ENCODE results near the gene KIAA0753.
A peak's percentile ranks its signal among the peaks of the same experiment; 100 is the strongest.

Gene KIAA0753

DNA sequence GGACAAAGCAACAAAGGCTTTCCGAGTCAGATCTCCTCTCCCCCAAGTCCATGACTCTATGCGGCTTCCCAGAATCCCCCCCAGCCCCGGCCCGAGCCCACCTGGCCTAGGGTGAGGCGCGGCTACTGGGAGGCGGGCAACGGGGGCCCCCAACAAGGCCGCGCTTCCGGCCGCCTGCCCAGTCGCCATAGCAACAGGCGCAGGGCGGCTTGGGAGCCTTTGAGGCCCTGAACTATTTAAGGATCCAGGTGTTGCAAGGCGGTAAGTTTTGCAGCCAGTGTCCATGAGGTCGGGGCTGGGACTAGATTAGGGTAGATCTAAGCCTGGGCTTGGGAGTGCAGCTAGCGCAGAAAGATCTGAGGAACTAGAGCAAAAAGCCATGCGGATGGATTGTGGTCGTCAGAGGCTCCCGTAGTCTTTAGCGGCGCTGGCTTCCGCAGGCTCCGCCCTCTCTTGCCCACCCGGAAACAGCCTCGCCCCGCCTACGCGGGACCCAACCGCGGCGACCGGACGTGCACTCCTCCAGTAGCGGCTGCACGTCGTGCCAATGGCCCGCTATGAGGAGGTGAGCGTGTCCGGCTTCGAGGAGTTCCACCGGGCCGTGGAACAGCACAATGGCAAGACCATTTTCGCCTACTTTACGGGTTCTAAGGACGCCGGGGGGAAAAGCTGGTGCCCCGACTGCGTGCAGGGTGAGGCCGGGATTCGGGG, at the start of gene KIAA0753, which contains the start of gene TXNDC17:
KIAA0753 (minus strand) TSS at position 176 of the 711 bp plus-strand sequence. CDS start 5,608 bp downstream, outside the sequence.
TXNDC17 (plus strand) TSS at position 525 of the 711 bp plus-strand sequence; CDS start at position 548, 23 bp downstream.
- peak; percentile 77 for DNase-seq (ENCODE audit: low spot score)

DNA sequence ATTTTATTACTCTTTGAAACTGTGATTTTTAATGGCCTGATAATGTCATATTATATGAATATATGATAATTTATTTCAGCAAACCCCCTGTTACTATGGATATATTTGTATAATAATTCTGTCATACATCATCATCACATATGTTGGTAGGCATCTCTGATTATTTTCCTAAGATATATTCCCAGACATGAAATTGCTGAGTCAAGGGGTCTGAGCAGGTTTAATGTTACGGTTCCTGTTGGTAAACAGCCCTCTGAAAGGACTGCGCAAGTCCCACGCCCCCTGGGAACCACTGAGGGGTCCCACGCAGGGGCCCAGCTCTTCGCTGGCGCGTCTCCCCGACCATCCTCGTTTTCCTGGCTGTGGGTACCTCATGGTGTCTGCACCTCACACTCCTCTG, 48.4 kb upstream of the KIAA0753 start:
- DNase-seq (ENCODE audit: low spot score) = no peak

DNA sequence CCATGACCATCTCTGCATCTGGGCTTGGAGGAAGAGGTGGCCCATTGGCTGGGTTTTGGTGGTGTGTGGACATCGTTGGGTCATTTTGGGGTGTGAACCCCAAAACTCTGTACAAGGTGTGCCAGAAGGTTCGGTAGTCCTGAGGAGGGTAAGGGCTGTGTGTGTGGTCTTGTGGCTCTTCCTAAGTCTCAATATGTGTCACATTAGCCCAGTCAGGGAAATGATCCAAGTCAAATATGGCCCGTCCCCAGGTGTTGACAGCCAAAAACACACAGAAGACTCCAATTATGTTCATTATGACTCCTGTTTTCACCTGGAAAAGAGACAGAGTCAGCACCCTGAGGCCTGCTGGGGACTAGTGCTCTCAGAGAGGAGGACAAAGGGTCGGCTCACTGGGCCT, 45.5 kb upstream of the KIAA0753 start:
- DNase-seq (ENCODE audit: low spot score) = no peak

DNA sequence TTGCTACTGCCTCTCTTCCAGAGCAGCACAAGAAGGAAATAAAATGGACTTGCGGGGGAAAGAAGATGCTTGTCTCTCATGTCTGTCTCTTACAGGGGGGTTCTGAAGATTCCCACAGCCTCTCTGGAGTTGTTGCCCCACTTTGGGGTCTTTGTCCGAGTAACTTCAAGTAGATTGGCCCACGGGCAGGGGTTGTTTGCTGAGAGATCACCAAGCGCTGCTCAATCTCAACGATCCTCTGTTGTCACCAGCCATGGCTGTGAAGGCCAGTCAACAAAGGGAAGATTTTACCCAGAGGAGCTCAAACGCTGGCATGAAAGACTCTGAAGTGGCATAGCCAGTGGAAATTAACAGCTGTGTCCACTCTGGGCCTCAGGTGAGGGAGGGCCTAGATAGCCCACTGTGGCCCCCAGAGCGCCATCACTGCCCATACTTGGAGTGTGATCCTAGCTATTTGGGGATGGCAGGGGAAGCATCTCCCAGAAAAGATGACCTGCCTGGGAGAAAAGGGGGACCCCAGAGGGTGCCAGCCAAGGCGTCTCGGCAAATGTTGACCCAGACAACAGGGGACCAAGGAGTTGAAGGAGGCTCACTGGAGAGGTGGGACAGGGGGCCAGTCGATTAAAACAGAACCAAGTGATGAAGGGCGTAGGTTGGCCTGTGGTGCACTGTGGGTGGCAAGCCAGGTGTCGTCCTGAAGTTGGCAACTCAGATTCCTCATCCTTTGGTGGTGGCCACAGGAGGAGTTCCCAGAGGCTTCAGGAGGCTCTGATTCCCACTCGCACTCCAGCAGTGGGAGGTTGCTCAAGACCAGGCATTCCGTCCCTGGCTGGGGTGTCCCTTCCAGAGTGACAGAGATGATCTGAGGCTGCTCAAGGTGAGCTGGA, 44.6 kb upstream of the KIAA0753 start:
- DNase-seq (ENCODE audit: low spot score) = no peak

DNA sequence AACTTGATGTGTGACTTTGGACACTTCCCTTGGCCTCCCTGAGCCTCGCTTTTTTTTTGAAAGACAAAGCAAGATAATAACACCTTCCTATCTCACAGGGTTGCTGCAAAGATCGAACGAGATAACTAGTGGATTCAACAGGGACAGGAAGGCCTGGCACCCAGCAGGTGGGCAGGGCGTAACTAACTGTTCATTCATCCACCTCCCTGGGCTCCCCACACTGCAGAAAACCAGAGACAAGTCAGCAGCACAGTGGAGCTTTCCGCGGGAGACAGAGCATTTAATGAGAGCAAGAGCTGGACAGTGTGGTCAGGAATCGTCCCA, 43.9 kb upstream of the KIAA0753 start:
- no peak for DNase-seq (ENCODE audit: low spot score)

DNA sequence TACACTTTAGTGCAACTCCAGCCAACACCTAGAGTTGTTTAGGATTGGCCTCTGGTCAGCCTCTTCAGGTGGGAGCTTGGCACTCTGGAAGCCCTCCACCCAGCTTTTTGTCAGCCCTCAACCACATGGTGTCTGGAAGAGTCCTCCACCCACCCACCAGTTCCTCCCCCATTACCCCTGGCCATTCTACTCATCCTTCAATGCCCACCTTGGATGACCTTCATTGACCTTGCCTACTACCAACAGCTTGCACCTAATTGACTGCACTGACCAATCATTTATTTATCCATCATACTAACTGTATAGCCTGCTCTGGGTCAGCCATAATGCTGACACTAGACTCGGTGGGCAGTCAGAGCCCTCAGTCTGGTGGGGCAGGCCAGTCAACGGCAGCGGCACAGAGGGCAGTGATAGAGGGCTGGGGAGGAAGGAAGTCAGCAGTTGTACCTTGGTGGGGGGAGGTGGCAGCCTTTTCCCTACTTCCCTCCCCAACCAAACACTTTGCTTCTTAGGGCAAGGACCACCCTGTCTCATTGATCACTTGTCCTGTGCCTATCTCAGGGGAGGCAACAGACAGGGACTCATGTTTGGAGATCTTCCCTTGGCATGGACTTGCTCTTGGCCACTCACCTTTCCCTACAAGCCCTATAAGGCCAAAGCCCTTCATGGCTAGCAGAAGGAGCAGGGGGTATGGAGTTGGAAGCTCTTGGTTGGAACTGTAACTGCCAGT, 43.4 kb upstream of the KIAA0753 start:
- DNase-seq (ENCODE audit: low spot score) = no peak

DNA sequence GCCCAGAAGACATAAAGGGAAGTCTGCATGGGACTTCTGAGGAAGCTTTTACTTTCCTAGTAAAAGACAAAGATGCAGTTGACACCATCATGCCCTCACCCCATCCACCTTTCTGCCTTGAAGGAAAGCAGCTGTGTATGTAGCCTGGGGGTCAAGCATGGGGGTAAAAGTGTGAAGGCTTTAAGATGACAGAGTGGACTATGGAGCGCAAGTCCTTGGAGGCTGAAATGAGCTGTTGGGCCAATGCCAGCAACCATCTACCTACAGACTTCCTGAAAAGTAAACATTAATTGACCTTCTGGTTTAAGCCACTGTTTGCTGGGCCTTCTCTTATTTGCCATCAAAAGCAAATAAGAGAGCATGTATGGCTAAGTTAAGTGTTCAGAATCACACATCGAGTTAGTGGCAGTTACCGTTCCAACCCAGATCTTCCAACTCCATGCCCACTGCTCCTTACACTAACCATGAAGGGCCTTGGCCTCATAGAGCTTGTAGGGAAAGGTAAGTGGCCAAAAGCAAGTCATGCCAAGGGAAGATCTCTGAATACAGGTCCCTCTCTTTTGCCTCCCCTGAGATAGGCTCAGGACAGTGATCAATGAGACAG, 42.7 kb upstream of the KIAA0753 start:
- DNase-seq (ENCODE audit: low spot score) = no peak

DNA sequence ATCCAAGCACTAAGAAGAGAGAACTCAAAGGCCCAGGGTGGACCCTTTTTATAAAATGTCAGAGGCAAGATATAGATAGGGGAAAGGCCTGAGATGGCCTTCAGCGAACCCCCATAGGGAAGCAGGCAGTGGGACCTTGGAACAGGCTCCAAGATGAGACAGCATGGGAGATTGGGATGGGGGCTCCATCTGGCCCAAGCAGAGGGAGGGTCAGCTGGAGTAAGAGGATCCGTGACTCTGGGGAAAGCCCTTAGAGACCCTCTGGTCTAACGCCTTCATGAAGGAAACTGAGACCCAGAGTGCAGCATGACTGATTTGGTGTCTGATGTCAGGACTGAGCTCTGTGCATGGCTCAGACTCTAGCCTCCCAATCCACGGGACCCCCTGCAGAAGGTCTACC, 41.8 kb upstream of the KIAA0753 start:
- no peak for DNase-seq (ENCODE audit: low spot score)

DNA sequence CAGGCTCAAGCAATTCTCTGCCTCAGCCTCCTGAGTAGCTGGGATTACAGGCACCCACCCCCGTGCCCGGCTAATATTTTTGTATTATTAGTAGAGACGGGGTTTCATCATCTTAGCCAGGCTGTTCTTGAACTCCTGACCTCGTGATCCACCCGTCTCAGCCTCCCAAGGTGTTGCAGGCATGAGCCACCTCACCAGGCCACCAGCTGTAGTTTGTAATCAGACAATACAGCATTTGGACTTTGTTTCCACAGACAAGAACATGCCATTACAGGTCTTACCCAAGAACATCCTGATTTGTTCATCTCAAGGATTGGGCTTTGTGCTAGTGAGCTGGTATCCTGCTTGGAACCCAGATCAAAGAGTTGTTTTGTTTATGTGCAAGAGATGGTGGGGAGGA, 41.2 kb upstream of the KIAA0753 start:
- DNase-seq (ENCODE audit: low spot score) = no peak

DNA sequence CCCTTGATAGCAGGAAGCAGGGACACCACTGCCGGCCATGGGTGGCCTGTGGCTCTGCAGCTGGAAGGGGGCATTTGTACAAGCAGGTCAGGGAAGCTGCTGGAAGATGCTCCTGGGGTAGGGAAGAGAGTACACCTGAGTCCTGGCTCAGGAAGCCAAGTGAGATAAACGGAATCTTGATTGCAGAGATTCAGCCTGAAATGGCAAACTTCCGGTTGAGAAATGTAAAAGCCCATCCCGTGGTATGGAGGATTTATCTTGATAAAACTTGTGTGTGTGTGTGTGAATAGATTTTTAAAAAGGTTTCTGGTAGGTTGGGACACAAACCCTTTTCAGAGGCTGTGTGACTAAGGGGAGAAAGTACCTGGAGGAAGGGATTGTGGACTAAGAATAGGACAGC, 40.7 kb upstream of the KIAA0753 start:
- DNase-seq (ENCODE audit: low spot score) = no peak

DNA sequence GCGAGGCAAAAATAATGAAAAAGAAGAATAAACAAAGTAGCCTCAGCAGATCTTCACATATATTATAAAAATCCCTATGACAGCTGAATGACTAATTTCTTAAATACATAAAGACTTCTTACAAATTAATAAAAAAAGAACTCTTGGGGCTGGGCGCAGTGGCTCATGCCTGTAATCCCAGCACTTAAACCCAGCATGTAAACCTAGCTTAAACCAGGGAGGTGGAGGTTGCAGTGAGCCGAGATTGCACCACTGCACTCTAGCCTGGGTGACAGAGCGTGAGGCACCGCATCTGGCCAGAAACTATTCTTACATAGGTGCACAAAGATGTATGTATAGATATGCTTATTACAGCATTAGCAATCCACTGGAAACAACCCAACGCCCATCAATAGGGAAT, 38.7 kb upstream of the KIAA0753 start:
- no peak for DNase-seq (ENCODE audit: low spot score)

DNA sequence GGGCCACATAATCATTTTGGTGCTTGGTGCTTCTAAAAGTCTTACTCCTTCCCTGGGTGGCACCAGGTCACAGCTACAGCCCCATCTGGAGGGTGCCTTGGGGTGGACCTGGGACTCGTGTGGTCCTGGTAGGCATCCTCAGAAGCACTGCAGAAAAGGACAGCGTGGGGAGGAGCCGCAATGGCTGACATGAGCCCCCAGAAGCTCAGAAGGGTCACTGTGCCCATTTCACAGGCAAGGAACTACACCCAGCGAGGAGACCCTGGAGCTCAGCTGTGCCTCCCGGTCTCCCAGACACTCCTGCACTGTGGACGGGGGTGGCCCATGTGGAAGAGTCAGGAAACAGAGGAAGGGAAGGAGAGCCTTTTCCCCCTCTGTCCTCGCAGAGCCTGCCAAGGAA, 37.4 kb upstream of the KIAA0753 start:
- DNase-seq (ENCODE audit: low spot score) = no peak

DNA sequence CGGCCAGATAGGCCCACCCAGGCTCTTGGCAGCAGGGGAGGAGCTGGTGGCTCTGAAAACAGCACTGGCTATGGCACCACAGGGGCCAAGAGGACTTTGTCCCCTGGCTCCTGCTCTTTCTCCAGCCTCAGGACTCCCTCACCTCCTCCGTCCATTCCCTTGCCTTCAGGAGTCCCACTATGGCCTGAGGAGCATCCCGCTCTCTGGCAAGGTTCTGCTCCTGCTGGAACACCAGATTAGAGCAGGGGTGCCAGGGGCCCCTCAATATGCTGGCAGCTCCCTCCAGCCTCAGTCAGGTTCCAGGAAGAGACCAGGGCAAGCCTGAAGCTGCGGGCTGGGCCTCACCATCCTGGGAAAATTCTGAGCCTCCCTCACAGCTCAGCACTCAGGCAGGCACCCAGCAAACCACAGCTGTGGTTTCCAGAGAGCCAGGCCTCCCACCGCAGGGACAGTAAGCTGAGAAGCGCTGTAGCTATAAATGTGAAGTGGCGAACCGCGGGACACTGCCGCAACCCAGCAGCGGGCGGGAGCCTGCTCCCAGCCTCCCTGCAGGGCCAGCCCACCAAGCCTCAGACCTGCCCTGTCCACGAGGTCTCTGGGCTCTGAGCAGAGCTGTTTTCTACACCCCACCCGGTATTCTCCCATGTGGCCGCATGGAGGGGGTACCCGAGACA, 36.8 kb upstream of the KIAA0753 start:
- DNase-seq (ENCODE audit: low spot score) = no peak

DNA sequence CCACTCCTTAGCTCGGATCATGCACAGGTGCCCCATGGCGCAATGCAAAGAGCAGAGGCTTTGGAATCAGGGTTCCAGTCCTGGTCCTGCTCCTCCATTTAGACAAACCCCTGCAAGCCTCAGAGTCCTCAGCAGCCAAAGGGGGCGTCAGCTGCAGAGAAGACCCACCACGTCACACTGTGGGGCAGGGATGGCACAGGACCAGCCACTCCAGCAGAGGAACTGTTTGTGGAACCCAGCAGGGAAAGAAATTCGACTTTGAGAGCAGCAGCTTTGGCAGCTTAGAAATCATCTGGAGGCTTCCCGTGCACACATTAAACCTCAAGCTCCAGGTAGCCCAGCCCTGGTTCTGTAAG, 36.3 kb upstream of the KIAA0753 start:
- DNase-seq (ENCODE audit: low spot score) = no peak

DNA sequence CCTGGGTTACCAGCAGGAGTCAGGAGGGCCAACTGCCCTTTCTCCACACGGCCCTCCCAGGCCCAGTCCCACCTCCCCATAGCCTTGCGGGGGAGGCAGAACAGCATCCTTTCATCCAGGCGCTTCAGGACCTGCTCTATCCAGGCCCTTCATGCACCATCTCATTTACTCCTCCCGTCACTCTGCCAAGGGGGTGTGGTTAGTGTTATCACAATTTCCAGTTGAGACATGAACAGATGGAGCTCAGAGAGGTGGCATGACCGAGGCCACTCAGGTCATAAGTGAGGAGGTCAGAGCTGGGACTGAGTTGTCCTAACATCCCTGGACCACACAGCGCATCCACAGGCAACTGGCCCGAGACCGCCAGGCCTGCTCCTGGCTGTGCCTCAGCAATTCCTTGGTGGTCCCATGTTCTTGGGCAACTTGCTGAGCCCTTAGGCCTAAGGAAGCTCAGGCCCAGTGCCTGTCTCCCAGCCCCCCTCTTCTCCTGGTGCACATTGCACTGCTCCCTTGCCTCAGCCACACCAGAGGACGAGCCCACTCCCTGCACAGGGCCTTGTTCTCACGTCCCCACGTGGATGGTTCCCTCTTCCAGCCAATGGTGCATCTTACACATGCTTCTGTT, 34.8 kb upstream of the KIAA0753 start:
- no peak for DNase-seq (ENCODE audit: low spot score)

DNA sequence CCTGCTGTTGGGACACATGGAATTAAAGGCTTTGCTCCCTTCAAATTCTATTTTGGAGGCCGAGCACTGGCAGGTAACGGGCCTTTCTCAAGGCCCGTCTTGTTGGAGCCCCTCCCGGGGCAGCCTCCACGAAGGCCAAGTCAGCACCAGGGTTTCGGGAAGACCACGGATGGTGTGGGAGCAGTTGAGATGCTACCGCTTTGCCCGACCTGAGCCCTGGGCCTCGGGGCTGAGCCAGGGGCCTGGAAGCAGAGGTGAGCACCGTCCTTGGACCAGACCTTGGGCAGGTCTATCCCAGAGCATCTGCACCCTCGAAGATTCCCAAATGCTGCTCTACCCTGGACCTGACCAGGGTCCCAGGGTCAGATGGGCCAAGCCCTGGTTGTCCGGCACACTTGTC, 34.1 kb upstream of the KIAA0753 start:
- no peak for DNase-seq (ENCODE audit: low spot score)

DNA sequence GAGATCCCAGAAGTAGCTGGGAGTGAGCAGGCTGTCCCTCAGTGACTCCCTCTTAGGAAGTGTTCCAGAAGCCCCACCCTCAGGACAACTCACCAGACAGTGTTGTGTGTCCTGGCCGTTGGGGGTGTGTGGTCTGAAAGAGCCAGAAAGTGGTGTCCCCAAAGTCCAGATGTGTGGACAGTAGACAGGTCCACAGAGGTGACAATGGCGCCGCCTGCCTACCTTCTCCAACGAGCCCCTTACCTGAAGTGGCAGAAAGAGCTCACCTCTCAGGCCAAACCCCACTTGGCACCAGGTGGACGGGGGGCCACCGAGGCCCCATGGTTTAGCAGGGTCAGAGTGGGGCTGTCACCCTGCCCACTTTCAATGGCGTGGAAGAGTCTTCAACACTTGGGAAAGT, 30.9 kb upstream of the KIAA0753 start:
- no peak for DNase-seq (ENCODE audit: low spot score)

DNA sequence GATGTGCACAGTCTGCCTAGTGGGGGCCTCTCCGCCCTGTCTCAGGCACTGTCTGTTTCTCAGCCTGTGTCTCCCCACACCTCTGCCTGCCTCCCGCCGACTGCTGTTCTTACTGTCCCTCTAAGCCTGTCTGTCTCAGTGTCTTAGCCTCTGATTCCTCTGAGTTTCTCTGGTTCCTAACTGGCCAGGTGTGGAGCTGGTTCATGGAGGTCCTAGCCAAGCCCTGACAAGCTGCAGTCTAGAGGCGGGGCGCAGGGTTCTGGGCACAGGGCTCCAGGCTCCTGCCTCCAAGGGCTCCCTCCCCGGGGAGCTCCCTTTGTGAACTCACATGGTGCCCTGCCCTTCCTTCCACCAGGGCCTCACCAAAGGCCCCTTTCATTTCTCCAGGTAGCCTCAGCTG, 30.5 kb upstream of the KIAA0753 start:
- no peak for DNase-seq (ENCODE audit: low spot score)

DNA sequence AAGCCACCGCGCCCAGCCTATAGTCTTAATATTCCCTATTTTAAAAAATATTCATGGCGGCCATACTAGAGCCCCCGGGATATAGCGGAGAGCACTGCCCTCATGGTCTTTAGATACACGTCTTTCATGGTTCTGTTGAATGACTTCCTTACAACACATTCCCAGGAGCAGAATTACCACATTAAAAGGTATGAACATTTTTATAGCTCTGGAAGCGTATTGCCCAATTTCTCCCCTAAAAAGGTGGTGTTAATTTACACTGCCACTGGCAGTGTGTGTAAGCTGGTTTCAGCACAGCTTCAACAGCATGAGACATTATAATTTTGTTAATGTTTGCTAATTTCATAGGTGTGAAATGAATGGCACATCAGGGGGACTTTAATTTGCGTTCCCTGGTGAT, 30.1 kb upstream of the KIAA0753 start:
- DNase-seq (ENCODE audit: low spot score) = no peak

DNA sequence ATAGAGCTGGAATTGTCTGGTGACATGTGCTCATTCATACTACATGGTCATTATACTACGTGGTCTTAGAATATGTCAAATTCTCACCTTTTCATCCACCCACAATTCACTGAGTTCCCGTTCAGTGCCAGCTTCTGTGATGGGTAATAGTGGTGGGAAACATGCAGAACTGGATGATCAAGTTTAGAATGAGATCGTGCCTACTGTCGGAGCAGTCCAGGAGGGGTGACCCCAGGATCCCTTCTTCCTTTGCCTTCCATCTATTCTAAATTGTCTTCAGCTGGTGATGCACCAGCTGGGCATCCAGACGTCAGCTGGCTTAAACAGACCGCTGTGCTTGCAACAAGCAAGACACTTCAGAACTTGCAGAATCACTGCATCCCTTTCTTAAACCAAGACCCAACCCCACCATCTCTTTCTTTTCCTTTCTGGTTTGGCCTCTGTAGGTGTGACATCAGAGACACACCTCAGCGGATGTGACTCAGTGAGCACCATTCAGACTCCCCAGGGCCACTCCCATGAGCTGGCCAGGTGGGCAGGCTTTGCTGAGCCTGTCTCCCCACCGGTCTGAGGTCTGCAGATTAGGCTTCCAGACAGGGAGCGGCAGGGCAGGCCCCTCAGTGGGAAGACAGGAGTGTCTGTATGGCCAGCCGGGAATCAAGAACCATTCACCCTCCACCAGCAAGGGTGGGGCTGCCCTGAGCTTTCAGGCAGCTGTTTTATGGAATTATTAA, 29.1 kb upstream of the KIAA0753 start:
- no peak for DNase-seq (ENCODE audit: low spot score)

Data from HuH-7 (cell line).